HG03439 (cell line): Measurements from ENCODE around the gene THSD7B.

Experiments
- ATAC-seq: cut with Tn5 transposase; IDR thresholded peaks from one replicate; pipeline ENCODE4 v1.9.1; 2021; ENCODE audit warnings: mild to moderate bottlenecking, moderate library complexity; ENCODE audit not compliant: unreplicated experiment

Gene THSD7B

GRCh38 chr2:137336067-137336466 is 570.7 kb downstream of the THSD7B start:
- ATAC-seq, result no peak

DNA sequence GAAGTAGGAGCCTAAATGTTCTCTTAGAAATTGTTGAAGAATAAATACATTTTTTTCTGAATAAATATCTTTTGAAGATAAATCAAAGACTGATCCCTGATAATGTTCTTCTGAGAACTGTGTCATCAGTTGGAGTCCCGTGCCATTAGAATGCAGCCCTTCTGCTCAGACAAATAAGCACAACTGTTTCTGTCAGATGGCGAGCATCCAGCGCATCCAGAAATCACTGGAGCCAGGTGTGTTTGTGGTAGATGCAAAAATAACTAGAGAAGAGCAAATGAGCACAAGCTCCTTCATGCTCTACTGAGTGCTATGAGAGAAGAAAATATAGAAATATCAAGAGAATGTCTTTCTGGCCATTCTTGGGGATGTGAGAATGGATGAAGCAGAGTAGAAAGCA is 573.7 kb downstream of the THSD7B start:
- ATAC-seq, result no peak

- ATAC-seq, result no peak
Measured at GRCh38 chr2:137345994-137346393, 580.6 kb downstream of the THSD7B start.

GRCh38 chr2:137348301-137348700 is 583.0 kb downstream of the THSD7B start:
- no peak for ATAC-seq

GRCh38 chr2:137357634-137358033 is 592.3 kb downstream of the THSD7B start:
- ATAC-seq, result no peak

- ATAC-seq, result no peak
Measured at GRCh38 chr2:137367361-137367760, 602.0 kb downstream of the THSD7B start.

- ATAC-seq, result no peak
Measured at GRCh38 chr2:137369106-137369505, 603.8 kb downstream of the THSD7B start.

- ATAC-seq, result no peak
Measured at GRCh38 chr2:137379186-137379585, 613.8 kb downstream of the THSD7B start.

DNA sequence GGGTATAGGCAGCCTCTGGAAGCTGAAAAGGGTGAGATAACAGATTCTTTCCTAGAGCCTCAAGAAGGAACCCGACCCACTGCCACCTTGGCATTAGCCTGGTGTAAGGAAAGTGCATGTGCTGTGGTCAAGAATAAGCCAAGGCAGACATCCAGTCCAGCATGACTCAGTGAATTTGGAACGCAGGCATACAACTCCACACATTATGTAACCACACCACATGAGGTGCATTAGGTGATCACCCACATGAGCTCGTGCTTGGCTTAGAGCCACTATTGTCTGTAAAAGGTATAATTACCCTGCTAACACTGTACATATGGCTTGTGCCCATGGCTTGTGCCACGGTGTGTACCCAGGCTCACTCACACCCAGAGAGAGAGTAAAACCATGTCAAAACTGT is 615.3 kb downstream of the THSD7B start:
- ATAC-seq, result no peak

DNA sequence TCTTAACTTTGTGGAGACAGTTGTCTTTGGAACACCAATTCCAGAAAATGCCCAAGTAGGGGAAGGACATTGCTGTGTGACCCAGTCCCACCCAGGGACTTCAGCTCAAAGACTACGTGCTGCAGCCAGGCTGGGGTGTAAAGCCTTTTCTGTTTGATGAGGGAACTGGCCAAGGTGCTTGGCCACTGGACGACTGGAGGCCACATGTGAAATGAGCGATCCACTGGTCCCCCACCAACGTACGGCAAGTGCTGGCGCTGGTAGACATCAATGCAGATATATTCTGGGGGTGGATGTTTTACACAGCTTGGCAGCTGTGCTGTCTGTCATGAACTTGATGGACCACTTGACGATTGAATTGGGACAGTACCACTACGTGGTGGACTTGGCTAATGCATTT is 616.4 kb downstream of the THSD7B start:
- ATAC-seq, result no peak

- no peak for ATAC-seq
Measured at GRCh38 chr2:137383391-137383790, 618.0 kb downstream of the THSD7B start.

DNA sequence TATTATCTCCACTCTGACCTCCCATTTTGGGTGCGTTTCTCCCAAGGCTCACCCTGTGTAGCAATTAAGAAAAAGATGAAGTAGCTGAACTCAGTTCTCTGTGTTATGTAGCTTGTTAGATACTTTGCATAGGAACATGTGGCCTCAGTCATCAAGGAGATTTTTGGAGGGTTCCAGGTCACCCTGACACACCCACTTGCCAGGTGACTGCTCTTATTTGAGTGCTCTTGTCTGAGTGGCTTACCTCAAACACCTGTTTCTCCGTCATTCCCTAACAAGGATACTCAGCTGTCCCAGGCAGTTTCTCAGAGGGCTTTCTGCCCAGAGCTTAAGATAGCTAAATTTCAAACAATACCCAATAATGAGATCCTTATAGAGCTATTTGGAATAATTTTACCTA is 621.7 kb downstream of the THSD7B start:
- no peak for ATAC-seq

- ATAC-seq, result no peak
Measured at GRCh38 chr2:137405496-137405895, 640.2 kb downstream of the THSD7B start.

DNA sequence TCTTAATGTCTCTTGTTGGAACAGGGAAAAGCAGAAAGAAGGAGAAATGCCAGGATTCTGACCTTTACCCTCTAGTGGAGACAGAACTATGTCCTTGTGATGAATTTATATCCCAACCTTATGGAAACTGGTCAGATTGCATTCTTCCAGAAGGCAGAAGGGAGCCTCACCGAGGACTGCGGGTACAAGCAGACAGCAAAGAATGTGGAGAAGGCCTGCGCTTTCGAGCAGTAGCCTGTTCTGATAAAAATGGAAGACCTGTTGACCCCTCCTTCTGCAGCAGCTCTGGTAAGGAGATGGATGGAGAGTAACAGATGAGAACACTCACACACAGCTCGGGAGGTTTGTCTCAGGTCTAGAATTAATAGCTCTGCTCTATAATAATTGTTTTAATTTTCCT is 646.2 kb downstream of the THSD7B start:
- ATAC-seq, result no peak

DNA sequence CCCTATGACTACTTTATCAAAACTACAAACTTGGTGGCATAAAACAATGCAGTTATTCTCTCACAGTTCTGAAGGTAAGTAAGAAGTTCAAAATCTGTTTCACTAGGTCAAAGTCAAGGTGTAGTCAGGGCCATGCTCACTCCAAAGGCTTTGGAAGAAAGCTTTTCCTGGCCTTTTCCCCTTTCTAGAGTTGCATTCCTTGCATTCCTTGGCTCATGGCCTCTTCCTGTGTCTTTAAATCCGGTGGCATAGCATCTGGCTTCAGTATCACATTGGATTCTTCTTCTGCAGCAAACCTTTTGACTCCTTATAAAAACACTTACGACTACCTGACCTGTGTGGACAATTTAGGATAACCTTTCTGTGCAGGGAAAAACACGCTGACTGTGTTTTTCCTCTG is 655.4 kb downstream of the THSD7B start:
- ATAC-seq, result no peak

GRCh38 chr2:137435162-137435561 is 669.8 kb downstream of the THSD7B start:
- ATAC-seq, result no peak

DNA sequence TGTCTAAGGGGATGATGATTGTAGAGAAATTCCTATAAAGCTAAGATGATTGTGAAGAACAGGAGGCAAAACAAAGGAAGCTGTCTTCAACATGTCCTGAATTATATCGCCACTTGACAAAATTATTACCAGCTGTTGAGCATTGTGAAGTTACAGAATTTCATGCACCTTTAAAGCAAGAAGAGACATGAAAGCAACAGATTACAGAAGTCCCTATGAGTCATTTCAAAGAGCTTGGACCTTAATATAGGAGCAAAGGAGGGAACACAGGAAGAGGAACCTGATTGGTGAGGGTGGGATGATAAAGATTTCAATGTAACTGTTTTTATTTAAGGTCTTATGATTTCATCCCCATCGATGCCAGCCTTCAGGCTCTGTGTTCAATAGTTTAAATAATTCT is 672.0 kb downstream of the THSD7B start:
- ATAC-seq, result no peak

DNA sequence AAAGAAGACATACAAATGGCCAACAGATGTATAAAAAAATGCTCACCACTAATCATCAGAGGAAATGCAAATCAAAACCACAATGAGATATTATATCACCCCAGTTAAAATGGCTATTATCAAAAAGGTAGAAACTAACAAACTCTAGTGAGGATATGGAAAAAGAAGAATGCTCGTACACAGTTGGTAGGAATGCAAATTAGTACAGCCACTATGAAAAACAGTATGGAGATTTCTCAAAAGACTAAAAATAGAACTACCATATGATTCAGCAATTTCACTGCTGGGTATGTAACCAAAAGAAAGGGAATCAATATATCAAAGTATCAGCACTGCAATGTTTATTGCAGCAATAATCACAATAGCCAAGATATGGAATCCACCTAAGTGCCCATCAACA is 679.6 kb downstream of the THSD7B start:
- no peak for ATAC-seq

GRCh38 chr2:137449454-137449853 is 684.1 kb downstream of the THSD7B start:
- ATAC-seq, result no peak

- ATAC-seq, result no peak
Measured at GRCh38 chr2:137454886-137455285, 689.5 kb downstream of the THSD7B start.

DNA sequence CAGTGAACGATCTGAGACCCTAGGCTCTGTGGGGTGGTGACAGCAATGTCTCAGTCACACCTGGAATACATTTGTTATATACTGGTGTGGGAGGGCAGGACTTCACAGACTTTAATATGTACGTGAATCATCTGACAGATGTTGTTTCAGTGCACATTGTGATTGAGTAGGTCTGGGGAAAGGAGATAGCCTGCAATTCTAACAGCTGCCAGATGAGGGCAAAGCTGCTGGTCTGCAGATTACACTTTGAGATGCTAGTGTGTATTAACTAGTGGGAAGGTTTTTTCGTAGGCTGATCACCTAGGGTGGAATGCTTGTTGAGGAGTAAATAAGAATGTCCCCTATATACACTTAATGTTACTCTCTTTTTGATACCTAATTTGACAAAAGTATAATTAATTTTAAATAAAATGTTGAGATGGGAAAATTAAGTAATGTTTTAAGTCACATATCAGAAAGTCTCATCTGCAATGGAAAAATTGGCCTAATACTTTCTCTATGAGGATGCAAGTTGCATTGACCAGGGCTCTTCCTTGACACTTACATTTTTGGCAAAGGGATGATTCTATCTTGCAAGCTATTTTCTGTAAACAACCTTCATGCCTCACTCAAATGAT is 702.0 kb downstream of the THSD7B start:
- ATAC-seq, result no peak

DNA sequence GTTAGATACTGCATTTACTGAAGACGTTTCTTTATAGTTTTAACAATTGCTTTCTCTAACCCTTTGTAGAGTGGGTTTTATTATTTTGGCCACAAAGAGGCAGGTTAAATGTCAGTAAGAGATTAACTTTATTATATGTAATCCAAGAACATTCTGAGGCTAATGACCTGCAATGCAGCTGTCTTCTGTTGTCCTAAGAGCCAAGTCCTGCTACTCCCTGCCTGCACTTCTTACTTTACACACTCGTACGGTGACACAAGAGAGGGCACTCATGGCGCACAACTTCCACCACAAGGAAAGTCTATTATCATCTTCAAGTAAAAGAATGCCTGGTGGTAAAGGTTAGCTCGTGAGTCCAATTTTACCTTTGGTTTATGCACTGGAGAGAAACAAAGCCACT is 727.9 kb downstream of the THSD7B start:
- ATAC-seq, result no peak

GRCh38 chr2:137500599-137500998 is 735.3 kb downstream of the THSD7B start:
- ATAC-seq, result no peak
